Fibroblast of lung (primary cell): ENCODE measurements around the gene WEE2. TPM values are rescaled to one million over a fixed set of nuclear protein-coding genes. Genes with fewer than 3 reads are reported as not detected.

Experiments
- DNase-seq, 2 donors: peaks; one replicate each; pipeline versions ENCODE4 v3.0.0 to v3.0.0-alpha.2; 2010; ENCODE audit warnings: low read depth in 2 of 2
- H2AFZ ChIP-seq: 2 replicates; pipeline ENCODE4 v1.5.1; 2012; ENCODE audit warnings: low read length, control low read depth, inconsistent platforms
- H3K27ac ChIP-seq: 2 replicates; pipeline ENCODE4 v1.5.1; 2011; ENCODE audit warnings: low read length, control low read depth; ENCODE audit not compliant: insufficient read depth
- H3K27me3 ChIP-seq: 2 replicates; pipeline ENCODE4 v1.5.1; 2011; ENCODE audit warnings: mild to moderate bottlenecking, low read length; ENCODE audit not compliant: control insufficient read depth, insufficient read depth
- H3K36me3 ChIP-seq: 2 replicates; pipeline ENCODE4 v1.5.1; 2011; ENCODE audit warnings: low read length; ENCODE audit not compliant: control insufficient read depth, insufficient read depth
- H3K4me1 ChIP-seq: 2 replicates; pipeline ENCODE4 v1.5.1; 2011; ENCODE audit warnings: low read length; ENCODE audit not compliant: control insufficient read depth, insufficient read depth; ENCODE audit errors: extremely low read depth
- H3K4me2 ChIP-seq: 2 replicates; pipeline ENCODE4 v1.5.1; 2011; ENCODE audit warnings: low read length, control low read depth; ENCODE audit not compliant: insufficient read depth; ENCODE audit errors: extremely low read depth
- H3K4me3 ChIP-seq, 4 experiments: fragments of 200-600 bp in 1 of 4; sonication (generic) in 1 of 4; replicated peaks in 1 of 4; 2 replicates each; pipeline ENCODE4 v1.5.1; 2011 to 2016; ENCODE audit warnings: low read length in 4 of 4, low read depth in 3 of 4, mild to moderate bottlenecking in 3 of 4, control low read depth in 2 of 4, inconsistent platforms in 1 of 4, mixed read lengths in 1 of 4; ENCODE audit not compliant: insufficient read depth in 1 of 4; ENCODE audit errors: control extremely low read depth in 1 of 4
- H3K79me2 ChIP-seq: 2 replicates; pipeline ENCODE4 v1.5.1; 2012; ENCODE audit warnings: mild to moderate bottlenecking, low read length, inconsistent platforms; ENCODE audit not compliant: control insufficient read depth, insufficient read depth
- H3K9ac ChIP-seq: 2 replicates; pipeline ENCODE4 v1.5.1; 2011; ENCODE audit warnings: mild to moderate bottlenecking, low read length, control low read depth; ENCODE audit not compliant: insufficient read depth
- H3K9me3 ChIP-seq: 2 replicates; pipeline ENCODE4 v1.5.1; 2012; ENCODE audit warnings: low read depth, low read length; ENCODE audit not compliant: control insufficient read depth, insufficient read depth
- H4K20me1 ChIP-seq: 2 replicates; pipeline ENCODE4 v1.5.1; 2011; ENCODE audit warnings: low read length; ENCODE audit not compliant: control insufficient read depth, insufficient read depth; ENCODE audit errors: extremely low read depth
- EZH2 ChIP-seq: IDR thresholded peaks from 2 replicates; pipeline ENCODE4 v1.5.1; 2012; ENCODE audit warnings: low read length, control low read depth, mild to moderate bottlenecking; ENCODE audit errors: missing control alignments
- polyA plus RNA-seq, 2 donors: library from polyadenylated mRNA; depleted of rRNA in 1 of 2; stranded (reverse) in 1 of 2; unstranded in 1 of 2; fragments of >200 nt; gene quantifications; 2 replicates each; pipeline ENCODE4 v1.2.1, GENCODE V29; 2011 to 2012; ENCODE audit warnings: missing spikeins in 1 of 2
- total RNA-seq: library from RNA; depleted of rRNA; stranded (reverse); fragments of >200 nt; gene quantifications from 2 replicates; pipeline ENCODE4 v1.2.1, GENCODE V29; 2014
- TF ChIP-seq, protein P1 (sequence below), 2 donors: IDR thresholded peaks in 1 of 2; conservative IDR thresholded peaks in 1 of 2; 1 replicate in 1 of 2; 2 replicates in 1 of 2; pipeline ENCODE4 v1.5.1; 2011 to 2012; ENCODE audit warnings: low read length in 2 of 2, control low read depth in 1 of 2, inconsistent platforms in 1 of 2, low read depth in 1 of 2, mild to moderate bottlenecking in 1 of 2

Gene WEE2
- total and polyA plus RNA-seq, 2 donors (not counting 1 experiment from before 2014, with no cell fraction given): not detected

DNA sequence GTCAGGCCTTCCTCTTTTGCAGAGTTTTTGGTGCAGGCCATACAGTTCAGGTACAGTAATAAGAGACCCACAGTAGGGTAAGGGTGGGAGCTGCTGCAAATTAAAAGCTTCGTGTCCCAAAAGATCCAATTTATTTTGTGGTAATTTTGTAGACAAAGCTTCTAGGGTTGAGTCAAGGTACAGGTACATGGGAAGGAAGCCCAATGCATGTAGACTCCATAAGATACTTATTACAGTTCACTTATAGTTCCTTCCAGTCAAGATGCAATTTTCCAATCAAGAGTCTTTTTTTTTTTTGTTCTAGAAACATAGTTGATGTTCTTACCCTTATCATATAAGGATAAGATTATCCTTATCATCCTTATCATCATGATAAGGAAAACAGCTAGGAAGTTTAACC lies 68.2 kb downstream of the WEE2 start, which contains the start of gene TAS2R4:
TSS of gene TAS2R4 (plus strand) at position 301 of the 400 bp plus-strand sequence. CDS start 1,815 bp downstream, outside the sequence.
- H2AFZ ChIP-seq: no peak within 1 kb of the TSS
- H3K4me1 ChIP-seq: no peaks in the 10 kb centered on the region
- H3K9ac ChIP-seq: no peak within 1 kb of the TSS
- H3K4me3 ChIP-seq: no peak within 1 kb of the TSS
- H3K79me2 ChIP-seq: no peaks in the 10 kb centered on the region
- no peak for TF ChIP-seq EZH2
- TF ChIP-seq, protein P1, sequence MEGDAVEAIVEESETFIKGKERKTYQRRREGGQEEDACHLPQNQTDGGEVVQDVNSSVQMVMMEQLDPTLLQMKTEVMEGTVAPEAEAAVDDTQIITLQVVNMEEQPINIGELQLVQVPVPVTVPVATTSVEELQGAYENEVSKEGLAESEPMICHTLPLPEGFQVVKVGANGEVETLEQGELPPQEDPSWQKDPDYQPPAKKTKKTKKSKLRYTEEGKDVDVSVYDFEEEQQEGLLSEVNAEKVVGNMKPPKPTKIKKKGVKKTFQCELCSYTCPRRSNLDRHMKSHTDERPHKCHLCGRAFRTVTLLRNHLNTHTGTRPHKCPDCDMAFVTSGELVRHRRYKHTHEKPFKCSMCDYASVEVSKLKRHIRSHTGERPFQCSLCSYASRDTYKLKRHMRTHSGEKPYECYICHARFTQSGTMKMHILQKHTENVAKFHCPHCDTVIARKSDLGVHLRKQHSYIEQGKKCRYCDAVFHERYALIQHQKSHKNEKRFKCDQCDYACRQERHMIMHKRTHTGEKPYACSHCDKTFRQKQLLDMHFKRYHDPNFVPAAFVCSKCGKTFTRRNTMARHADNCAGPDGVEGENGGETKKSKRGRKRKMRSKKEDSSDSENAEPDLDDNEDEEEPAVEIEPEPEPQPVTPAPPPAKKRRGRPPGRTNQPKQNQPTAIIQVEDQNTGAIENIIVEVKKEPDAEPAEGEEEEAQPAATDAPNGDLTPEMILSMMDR (conservative IDR thresholded peaks at IDR 0.05 in 1 of 2, IDR thresholded peaks at IDR 0.05 in 1 of 2; ENCODE audit: low read depth in 1 of 2, low read length in 2 of 2): no peak
- no peak for DNase-seq
- H3K9me3 ChIP-seq: no peaks in the 10 kb centered on the region
- no peaks in the 10 kb centered on the region for H3K36me3 ChIP-seq
- no peaks in the 10 kb centered on the region for H3K27me3 ChIP-seq
- H3K4me2 ChIP-seq: no peak within 1 kb of the TSS
- H3K27ac ChIP-seq: no peak within 1 kb of the TSS
- H4K20me1 ChIP-seq: no peaks in the 10 kb centered on the region

Other genes starting within 250 kb of the WEE2 start
- gene AGK, start 156.9 kb upstream of the WEE2 start, total RNA-seq: 17.2 and 20.8 TPM in 2 replicates
- 38.7 and 42.5 TPM in 2 replicates for gene AGK, start 156.9 kb upstream of the WEE2 start, polyA plus RNA-seq
- gene DENND11, start 6.2 kb upstream of the WEE2 start, total RNA-seq: 6.1 and 6.9 TPM in 2 replicates
- gene DENND11, start 6.2 kb upstream of the WEE2 start, polyA plus RNA-seq: 2.4 and 2.7 TPM in 2 replicates
- gene SSBP1, start 30.0 kb downstream of the WEE2 start, total RNA-seq: 119 and 131 TPM in 2 replicates
- gene SSBP1, start 30.0 kb downstream of the WEE2 start, polyA plus RNA-seq: 209 and 212 TPM in 2 replicates
- 1.3 and 2.8 TPM in 2 replicates for gene TAS2R3, start 55.7 kb downstream of the WEE2 start, total RNA-seq
- 0.06 TPM in 1 of 2 replicates, not detected in the other for gene TAS2R3, start 55.7 kb downstream of the WEE2 start, polyA plus RNA-seq
- 1.5 TPM in 2 replicates for gene TAS2R4, start 68.3 kb downstream of the WEE2 start, total RNA-seq
- 0.02 and 0.06 TPM in 2 replicates for gene TAS2R4, start 68.3 kb downstream of the WEE2 start, polyA plus RNA-seq
- gene TAS2R5, start 81.9 kb downstream of the WEE2 start, total RNA-seq: 1.0 and 1.3 TPM in 2 replicates
- gene TAS2R5, start 81.9 kb downstream of the WEE2 start, polyA plus RNA-seq: 0.07 and 0.10 TPM in 2 replicates
- gene PRSS37, start 133.1 kb downstream of the WEE2 start, total RNA-seq: not detected in 2 replicates
- gene PRSS37, start 133.1 kb downstream of the WEE2 start, polyA plus RNA-seq: not detected in 2 replicates
- gene OR9A4, start 208.0 kb downstream of the WEE2 start, total RNA-seq: not detected in 2 replicates
- gene OR9A4, start 208.0 kb downstream of the WEE2 start, polyA plus RNA-seq: not detected in 2 replicates
- gene CLEC5A, start 238.6 kb downstream of the WEE2 start, total RNA-seq: not detected in 2 replicates
- gene CLEC5A, start 238.6 kb downstream of the WEE2 start, polyA plus RNA-seq: not detected in 2 replicates